Body of pancreas (tissue), 4 donors: ENCODE measurements around the gene TBC1D7. TPM values are rescaled to one million over a fixed set of nuclear protein-coding genes. Genes with fewer than 3 reads are reported as not detected.
A peak's percentile ranks its signal among the peaks of the same experiment; 100 is the strongest.
"Not testable (repeated sequence)": the region's sequence is repeated elsewhere in the genome, so short reads cannot be mapped to it uniquely, and the experiment has no call there.

Source experiments
- ATAC-seq: fragments of 150-250 bp; one replicate; pipeline ENCODE4 v1.9.1; 2016
- DNase-seq, 4 donors: peaks; one replicate each; pipeline ENCODE4 v3.0.0-alpha.2; 2019
- H3K27ac ChIP-seq, 4 donors: fragments of 200-600 bp; sonication (generic); 1 replicate in 3 of 4; 2 replicates in 1 of 4; pipeline versions ENCODE4 v1.5.1 to v1.6.1; 2016 to 2019; ENCODE audit warnings: mild to moderate bottlenecking in 1 of 4, mixed read lengths in 1 of 4, moderate library complexity in 1 of 4
- H3K27me3 ChIP-seq, 2 donors: fragments of 200-600 bp; sonication (generic); one replicate each; pipeline ENCODE4 v1.6.0; 2016; ENCODE audit warnings: mild to moderate bottlenecking in 1 of 2
- H3K36me3 ChIP-seq, 2 donors: fragments of 200-600 bp; sonication (generic); replicated peaks in 1 of 2; 2 replicates each; pipeline ENCODE4 v1.5.1; 2016; ENCODE audit warnings: low read depth in 2 of 2; ENCODE audit not compliant: insufficient read depth in 1 of 2
- H3K4me1 ChIP-seq: fragments of 200-600 bp; sonication (generic); one replicate; pipeline ENCODE4 v1.6.0; 2016
- H3K4me3 ChIP-seq, 2 donors: fragments of 200-600 bp; sonication (generic); 1 replicate in 1 of 2; 2 replicates in 1 of 2; pipeline ENCODE4 v1.5.1; 2016 to 2019
- H3K9me3 ChIP-seq, 3 donors: fragments of 200-600 bp; sonication (generic); 1 replicate in 2 of 3; 2 replicates in 1 of 3; pipeline ENCODE4 v1.5.1; 2016
- CTCF ChIP-seq, 7 experiments: fragments of 450-650 bp in 4 of 7; fragments of 200-600 bp in 3 of 7; sonication (generic) in 3 of 7; IDR thresholded peaks; one replicate each; pipeline ENCODE4 v1.5.1; 2016 to 2019; ENCODE audit warnings: antibody characterized with exemption in 7 of 7
- POLR2A ChIP-seq, 3 donors: fragments of 450-650 bp; IDR thresholded peaks; one replicate each; pipeline ENCODE4 v1.6.1; 2016; ENCODE audit warnings: antibody characterized with exemption in 3 of 3, mild to moderate bottlenecking in 2 of 3
- WGBS, 2 donors: methylation state at CpG; one replicate each; pipeline ENCODE4 v1.1.5; 2017; 5-methylcytosine and 5-hydroxymethylcytosine counted together
- intact Hi-C: fragments of 100-400 bp; cut with DNase I; formaldehyde crosslinking; loops from one replicate; pipeline ENCODE4 v1.15.1; 2023
- total RNA-seq, 2 donors: library from RNA; depleted of rRNA; stranded (reverse); fragments of >200 nt; gene quantifications; one replicate each; pipeline ENCODE4 v1.1.0, GENCODE V29; 2016

The TBC1D7 gene
- total RNA-seq, 2 donors from 2014 or later: 12.5 to 15.2 TPM

DNA sequence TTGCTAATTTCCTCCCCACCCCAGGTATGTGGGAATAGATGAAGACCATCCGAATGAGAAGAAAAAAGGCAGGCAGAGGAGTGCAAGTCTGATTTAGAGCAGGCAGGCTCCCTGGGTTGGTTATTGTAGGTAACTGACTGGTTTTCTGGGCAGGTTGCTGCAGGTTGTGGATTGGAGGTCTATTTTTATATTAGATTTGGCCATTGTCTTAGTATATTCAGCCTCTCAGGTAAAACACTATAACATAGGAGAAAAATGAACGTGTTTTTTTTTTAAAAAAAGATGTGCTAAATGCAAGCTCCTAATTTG lies 492 bp upstream of the TBC1D7 start:
- TF ChIP-seq CTCF (IDR thresholded peaks at IDR 0.05) (no peak), POLR2A (IDR thresholded peaks at IDR 0.05) (no peak)
- peak overlapping the region; percentile 52 to 54 for H3K4me3 ChIP-seq
- ATAC-seq (peak; percentile 2), DNase-seq (no peak)
- no peaks in the 10 kb centered on the region for H3K27me3 ChIP-seq
- 0 to 2% methylated on average over 2 of the region's 2 CpGs for WGBS, 2 donors
- no peaks in the 10 kb centered on the region for H3K9me3 ChIP-seq
- H3K4me1 ChIP-seq: peaks cover 20% of the 10 kb centered on the region
- H3K36me3 ChIP-seq: no peaks in the 10 kb centered on the region
- peak overlapping the region; percentile 84 to 96 (median 91) for H3K27ac ChIP-seq
- intact Hi-C loops: no loop called here

DNA sequence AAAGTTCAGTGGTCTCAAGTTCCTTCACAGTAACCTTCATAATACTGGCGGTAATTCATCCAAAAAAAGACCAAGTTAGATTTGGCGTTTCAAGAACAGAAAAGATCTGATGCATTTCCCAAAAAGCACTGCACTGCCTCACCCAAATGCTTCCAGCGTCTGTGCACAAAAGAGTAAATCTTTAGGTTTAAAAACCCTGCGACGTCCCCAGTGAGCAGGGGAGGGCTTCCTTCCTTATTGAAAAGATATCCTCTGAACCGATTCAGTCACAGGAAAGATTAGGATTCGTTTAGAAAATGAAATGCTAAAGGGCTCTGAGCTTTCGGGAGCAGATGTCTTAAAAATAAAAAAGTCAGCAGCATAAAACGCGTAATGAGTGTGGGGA lies 654 bp downstream of the TBC1D7 start:
- 0% methylated on average over 10 of the region's 10 CpGs for WGBS, 2 donors
- peaks cover 0 to 4% of the 10 kb centered on the region in 2 donors for H3K36me3 ChIP-seq
- ATAC-seq (no peak), DNase-seq (no peak)
- H3K4me1 ChIP-seq: peaks cover 20% of the 10 kb centered on the region
- intact Hi-C loops: no loop called here
- H3K4me3 ChIP-seq: peak overlapping the region; percentile 52 to 54
- H3K27ac ChIP-seq: peak overlapping the region in 3 of 4 donors; percentile 87 to 96 (median 95)
- TF ChIP-seq CTCF (IDR thresholded peaks at IDR 0.05) (no peak), POLR2A (IDR thresholded peaks at IDR 0.05) (no peak)
- no peaks in the 10 kb centered on the region for H3K9me3 ChIP-seq
- no peaks in the 10 kb centered on the region for H3K27me3 ChIP-seq

- WGBS, 2 donors: 72 to 75% methylated on average over 3 of the region's 3 CpGs
- H3K4me1 ChIP-seq: peaks cover 20% of the 10 kb centered on the region
- ATAC-seq, intact Hi-C loops, H3K9me3 ChIP-seq, H3K27ac ChIP-seq, DNase-seq, H3K27me3 ChIP-seq, H3K36me3 ChIP-seq, H3K4me3 ChIP-seq: not testable (repeated sequence)
Observed at GRCh38 chr6:13326031-13326586, 2.2 kb downstream of the TBC1D7 start.

GRCh38 chr6:13319891-13320564 lies 8.3 kb downstream of the TBC1D7 start:
- no peak for ATAC-seq
- no peak overlapping the region for H3K27ac ChIP-seq
- TF ChIP-seq CTCF (IDR thresholded peaks at IDR 0.05) (no peak), POLR2A (IDR thresholded peaks at IDR 0.05) (no peak)
- WGBS, 2 donors: 91% methylated on average over 5 of the region's 5 CpGs
- no peak for DNase-seq
- no peaks in the 10 kb centered on the region for H3K4me1 ChIP-seq
- H3K9me3 ChIP-seq: no peaks in the 10 kb centered on the region
- no peaks in the 10 kb centered on the region for H3K27me3 ChIP-seq
- intact Hi-C loops: no loop called here
- no peak overlapping the region for H3K4me3 ChIP-seq
- peaks cover 6 to 36% of the 10 kb centered on the region in 2 donors for H3K36me3 ChIP-seq

GRCh38 chr6:13318821-13319220 lies 9.5 kb downstream of the TBC1D7 start:
- DNase-seq (no peak), ATAC-seq (no peak)
- WGBS, 2 donors: 80 to 91% methylated on average over 2 of the region's 2 CpGs
- TF ChIP-seq POLR2A (IDR thresholded peaks at IDR 0.05) (no peak), CTCF (IDR thresholded peaks at IDR 0.05) (no peak)
- H3K27me3 ChIP-seq: no peaks in the 10 kb centered on the region
- no peaks in the 10 kb centered on the region for H3K4me1 ChIP-seq
- no peak overlapping the region for H3K27ac ChIP-seq
- H3K9me3 ChIP-seq: no peaks in the 10 kb centered on the region
- intact Hi-C loops: no loop called here
- H3K4me3 ChIP-seq: no peak overlapping the region
- peaks cover 6 to 36% of the 10 kb centered on the region in 2 donors for H3K36me3 ChIP-seq
